ENCODE data around the gene NQO1.
"Not testable (repeated sequence)": the region's sequence is repeated elsewhere in the genome, so short reads cannot be mapped to it uniquely, and the experiment has no call there.

Gene NQO1

GRCh38 chr16:69726313-69727060 is at the start of gene NQO1:
TSS of gene NQO1 (minus strand) at chr16:69726560. CDS start at chr16:69726439, 121 bp downstream.
- DNase-seq = peak; percentile 54

GRCh38 chr16:69775563-69775962 is 49.2 kb upstream of the NQO1 start:
- no peak for DNase-seq

DNA sequence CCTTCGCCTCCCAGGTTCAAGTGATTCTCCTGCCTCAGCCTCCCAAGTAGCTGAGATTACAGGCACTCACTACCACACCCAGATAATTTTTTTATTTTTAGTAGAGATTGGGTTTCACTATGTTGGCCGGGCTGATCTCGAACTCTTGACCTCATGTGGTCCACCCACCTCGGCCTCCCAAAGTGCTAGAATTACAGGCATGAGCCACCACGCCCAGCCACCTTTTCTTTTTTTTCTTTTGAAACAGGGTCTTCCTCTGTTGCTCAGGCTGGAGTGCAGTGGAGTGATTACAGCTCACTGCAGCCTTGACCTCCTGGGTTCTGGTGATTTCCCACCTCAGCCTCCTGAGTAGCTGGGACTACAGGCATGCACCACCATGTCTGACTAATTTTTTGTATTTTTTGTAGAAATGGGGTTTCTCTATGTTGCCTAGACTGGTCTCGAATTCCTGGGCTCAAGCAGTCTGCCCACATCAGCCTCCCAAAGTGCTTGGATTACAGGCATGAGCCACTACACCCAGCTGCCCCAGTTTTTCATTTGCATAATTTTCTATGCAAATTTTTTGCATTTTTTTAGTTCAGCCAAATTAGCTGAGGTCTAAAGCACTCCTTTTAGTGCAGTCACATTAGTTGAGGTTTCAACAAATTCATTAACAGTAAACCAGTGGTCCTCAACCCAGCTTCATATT is 47.0 kb upstream of the NQO1 start:
- DNase-seq = no peak

- no peak for DNase-seq
These were observed 45.2 kb upstream of the NQO1 start for GRCh38 chr16:69771651-69771967.

DNA sequence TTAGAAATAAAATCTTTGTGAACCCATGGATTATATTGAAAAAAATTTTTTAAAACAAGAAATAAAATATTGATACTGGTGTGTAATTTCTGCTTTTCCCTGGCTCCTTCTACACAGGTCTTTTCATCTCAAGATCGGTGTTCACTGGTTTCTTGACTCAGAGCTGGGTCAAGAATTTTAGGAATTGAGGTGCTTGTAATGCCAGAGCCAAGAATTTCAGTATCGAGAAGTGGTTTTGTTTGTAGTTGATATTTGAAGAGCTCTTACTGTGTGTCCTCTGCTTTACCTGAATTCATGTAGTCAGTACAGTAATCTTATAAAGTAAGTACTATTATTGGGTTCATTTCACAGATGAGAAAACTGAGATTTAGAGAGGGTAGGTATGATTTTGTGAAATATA is 43.0 kb upstream of the NQO1 start:
- no peak for DNase-seq

GRCh38 chr16:69768666-69769065 is 42.3 kb upstream of the NQO1 start:
- no peak for DNase-seq

DNA sequence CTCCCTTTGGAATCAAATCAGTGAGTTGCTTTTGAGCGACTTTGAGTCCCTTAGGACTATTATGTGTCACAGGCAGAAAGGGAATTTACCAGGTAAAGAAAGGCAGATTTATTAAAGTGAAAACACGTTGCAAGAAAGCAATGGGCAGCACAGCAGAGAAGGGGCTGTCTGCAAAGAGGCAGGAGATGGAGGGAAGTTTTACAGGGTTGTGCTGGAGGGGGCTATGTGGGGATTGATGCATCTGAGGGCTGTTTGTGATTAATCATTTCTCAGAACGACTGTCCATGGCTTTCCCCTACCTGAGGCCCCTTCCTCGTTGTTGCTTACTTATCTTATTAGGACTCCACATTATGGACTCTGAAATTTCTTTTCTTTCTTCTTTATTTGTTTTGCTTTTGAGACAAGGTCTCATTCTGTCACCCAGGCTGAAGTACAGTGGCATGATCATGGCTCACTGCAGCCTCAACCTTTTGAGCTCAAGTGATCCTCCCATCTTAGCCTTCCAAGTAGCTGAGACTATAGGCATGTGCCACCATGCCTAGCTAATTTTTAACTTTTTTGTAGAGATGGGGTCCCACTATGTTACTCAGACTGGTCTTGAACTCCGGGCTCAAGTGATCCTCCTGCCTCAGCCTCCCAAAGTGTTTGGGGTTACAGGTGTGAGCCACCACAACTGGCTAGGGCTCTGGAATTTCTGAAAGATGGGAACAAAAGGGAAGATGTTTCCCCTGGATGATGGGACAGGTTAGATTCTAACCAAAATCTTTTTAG is 41.3 kb upstream of the NQO1 start:
- DNase-seq = no peak

- DNase-seq = no peak
These were observed 37.2 kb upstream of the NQO1 start for GRCh38 chr16:69763599-69763942.

- DNase-seq = no peak
These were observed 36.6 kb upstream of the NQO1 start for GRCh38 chr16:69762814-69763598.

DNA sequence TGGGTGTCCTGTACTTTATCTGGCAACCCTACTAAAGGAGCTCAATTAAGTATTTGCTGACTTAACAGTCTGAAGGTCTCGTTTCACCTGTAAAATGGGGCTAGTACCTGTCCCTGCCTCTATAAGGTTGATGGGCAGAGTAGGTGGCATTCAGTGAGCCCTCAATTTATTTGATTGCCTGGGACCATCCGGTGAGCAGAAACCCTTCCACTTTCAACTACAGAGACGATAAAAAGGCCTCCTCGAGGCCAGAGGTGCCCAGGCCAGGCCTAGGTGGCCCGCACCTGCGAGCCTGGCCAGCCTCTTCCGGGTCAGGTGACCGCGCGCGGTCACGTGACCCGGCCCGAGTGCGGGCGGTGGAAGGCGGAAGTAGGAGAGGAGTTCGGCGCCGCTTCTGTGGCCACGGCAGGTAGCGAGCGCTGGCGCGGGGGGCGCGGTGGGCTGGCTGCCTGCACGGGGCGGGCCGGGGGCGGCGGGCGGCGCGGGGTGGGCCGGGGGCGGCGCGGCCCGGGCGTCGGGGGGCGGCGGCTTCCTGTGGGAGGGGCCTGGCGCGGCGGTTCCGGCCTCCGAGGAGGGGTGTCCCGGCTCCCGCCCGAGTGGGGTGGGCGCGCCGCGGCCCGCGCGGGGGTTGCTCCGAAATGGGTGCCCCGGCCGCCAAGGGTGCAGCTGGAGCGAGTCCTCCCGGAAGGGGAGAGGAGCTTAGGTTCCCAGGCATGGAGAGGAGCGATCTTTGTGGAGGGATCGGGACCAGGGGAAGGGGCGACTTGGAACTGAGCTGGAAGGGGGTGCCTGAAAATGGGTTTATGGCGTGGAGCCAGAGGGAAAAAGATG is 35.8 kb upstream of the NQO1 start, which contains the start of gene WWP2:
TSS of gene WWP2 (plus strand) at position 350 of the 831 bp plus-strand sequence. CDS start 24,679 bp downstream, outside the sequence.
- peak; percentile 6 for DNase-seq

DNA sequence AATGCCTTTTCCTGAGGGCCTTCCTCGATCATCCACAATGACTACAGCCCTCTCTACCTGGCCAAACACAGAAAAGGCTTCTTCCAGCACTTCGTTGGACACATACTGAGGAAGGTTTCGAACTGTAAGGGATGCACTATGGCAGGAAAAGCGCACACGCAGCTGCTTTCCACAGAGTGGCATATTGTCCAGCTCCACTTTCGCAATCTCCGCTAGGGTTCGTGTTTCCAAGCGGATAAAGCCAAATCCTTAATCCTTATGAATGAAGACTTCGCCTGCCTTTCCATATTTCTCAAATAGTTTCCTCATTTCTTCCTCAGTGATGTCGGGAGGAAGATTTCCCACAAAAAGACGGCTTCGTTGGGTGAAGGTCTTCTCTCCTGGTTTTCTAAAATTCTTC is 31.0 kb upstream of the NQO1 start:
- not testable (repeated sequence) for DNase-seq

GRCh38 chr16:69756705-69757104 is 30.3 kb upstream of the NQO1 start:
- no peak for DNase-seq

DNA sequence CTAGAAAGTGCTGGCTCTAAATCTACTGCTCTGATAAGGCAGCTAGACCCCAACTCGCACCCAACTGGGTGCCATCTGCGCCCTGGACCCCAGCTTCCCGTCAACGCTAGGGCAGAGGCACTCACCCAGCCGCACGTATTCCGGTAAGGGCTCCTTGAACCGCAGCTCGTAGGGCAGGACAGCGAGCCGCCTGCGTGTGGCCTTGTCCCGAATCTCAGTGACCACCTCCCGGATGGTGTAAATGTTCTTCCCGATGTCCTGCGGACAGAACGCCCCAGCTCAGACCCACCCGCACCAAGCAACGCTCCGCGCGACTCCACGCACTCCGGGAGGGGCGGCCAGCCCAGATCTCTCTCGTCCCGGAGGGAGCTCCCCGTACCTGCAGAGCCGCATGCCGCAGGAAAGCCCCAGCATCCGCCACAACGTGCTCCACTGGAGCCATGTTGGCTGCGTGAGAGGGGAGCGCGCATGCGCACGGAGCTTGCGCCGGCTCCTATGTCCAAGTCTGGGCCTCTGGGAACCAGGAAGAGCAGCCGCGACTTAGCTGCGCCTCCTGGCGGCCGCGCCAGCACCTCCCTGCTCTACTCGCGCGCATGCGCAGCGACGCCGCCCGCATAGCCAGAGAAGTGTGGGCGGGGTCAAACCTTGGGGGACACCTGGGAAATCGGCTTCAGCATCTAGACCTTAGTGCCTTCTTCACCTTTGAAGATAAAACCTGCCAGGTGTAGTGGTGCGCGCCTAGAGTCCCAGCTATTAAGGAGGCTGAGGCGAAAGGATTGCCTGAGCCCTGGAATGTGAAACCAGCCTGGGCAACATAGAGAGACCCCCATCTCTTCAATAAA is 28.3 kb upstream of the NQO1 start, which contains the start of gene NOB1:
TSS of gene NOB1 (minus strand) at position 458 of the 842 bp plus-strand sequence. CDS start at position 442, 16 bp downstream.
- peak; percentile 49 for DNase-seq

DNA sequence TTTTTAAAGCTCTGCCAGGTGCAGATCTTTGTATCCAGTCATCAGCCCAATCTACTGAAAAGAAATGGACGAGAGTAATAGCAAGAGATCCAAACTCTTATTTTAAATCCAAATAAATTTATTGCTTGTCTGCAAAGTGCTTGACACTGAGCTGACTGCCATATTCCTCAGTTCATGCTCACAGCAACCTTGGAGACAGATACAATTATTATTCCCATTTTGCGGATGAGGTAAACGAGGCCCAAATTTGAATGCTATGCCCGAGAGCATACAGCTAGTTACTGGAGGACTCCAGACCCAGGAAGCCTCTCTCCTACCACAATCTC is 27.7 kb upstream of the NQO1 start:
- no peak for DNase-seq

- no peak for DNase-seq
These were observed 22.5 kb upstream of the NQO1 start for GRCh38 chr16:69748694-69749345.

GRCh38 chr16:69747115-69747514 is 20.8 kb upstream of the NQO1 start:
- no peak for DNase-seq

DNA sequence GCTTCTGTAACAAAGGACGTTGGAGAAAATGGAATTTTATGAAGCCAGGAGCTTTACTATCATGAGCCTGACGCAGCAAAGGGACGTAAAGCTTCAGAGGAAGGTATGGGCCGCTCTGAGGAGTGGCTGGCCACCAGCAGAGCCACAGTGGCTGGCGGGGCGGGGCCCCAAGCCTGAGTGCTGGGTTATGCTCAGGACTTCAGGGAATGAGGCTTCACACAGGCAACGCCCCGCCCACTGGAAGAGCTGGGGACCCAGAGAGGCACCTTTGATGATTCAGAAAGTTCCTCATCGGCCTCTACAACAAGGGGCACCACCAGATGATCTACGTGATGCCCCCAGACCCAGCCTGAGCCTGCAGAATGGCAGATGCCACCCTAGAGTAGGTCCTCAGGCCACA is 19.6 kb upstream of the NQO1 start:
- DNase-seq = no peak

DNA sequence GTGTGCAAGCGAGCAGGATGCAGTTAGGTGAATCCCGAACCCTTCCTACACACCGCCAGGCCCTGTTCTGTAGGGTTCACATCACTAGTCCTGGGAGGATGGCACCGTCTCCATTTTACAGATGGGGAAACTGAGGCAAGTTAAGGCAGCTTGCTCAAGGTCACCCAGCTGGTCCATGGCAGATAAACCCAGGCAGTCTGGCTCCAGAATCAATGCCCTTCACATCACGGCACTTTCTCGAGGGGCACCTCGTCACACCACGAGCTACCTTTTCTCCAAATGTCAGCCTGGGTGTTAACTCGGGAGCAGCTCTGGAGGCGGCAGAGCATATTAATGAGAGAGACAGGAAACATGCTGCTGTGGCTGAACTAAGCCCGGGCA is 18.9 kb upstream of the NQO1 start:
- no peak for DNase-seq

GRCh38 chr16:69744363-69745231 is 18.2 kb upstream of the NQO1 start:
- DNase-seq = no peak

Measured in NCI-H2081 treated with DMSO at 0.1 percent for 48 hours (cell line).